T1000 (cell line): Measurements from ENCODE around the gene JPH4.
"Not testable (repeated sequence)": the region's sequence is repeated elsewhere in the genome, so short reads cannot be mapped to it uniquely, and the experiment has no call there.

Experiments used
- DNase-seq: peaks from one replicate; lab custom pipeline; 2025; ENCODE audit warnings: mixed read lengths; lab: John Stamatoyannopoulos, UW

The JPH4 gene

GRCh38 chr14:23547924-23548323 lies 30.7 kb downstream of the JPH4 start:
- no peak for DNase-seq

GRCh38 chr14:23546450-23547035 lies 32.0 kb downstream of the JPH4 start:
- DNase-seq = no peak

DNA sequence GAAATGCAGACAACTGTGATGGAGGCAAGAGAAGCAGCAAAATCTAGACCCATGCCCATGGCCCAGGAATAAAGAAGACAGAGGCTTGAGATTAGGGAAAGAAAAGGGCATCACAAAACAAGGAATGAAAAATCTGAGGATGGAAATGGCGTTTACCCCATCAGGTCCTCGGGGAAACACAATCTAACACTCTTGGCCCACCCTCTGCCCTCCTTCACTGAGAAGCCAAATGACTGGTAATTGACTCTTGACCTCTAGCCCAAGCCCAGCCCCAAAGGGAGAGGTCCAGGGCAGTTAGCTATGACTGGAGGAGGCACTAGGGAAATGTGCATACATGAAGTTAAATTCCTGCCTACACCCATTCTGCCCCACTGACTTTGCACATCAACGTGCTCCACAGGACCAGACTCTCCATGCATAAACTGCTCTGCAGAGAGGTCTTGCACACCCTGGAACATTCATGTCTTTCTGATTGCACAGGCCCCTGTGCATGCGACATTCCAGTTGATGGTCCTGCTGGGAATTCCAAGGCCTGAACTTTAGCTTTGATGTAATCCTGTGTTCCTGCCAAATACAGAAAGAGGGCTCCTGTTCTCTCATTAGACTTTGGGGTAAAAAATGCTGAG lies 32.7 kb downstream of the JPH4 start:
- no peak for DNase-seq

DNA sequence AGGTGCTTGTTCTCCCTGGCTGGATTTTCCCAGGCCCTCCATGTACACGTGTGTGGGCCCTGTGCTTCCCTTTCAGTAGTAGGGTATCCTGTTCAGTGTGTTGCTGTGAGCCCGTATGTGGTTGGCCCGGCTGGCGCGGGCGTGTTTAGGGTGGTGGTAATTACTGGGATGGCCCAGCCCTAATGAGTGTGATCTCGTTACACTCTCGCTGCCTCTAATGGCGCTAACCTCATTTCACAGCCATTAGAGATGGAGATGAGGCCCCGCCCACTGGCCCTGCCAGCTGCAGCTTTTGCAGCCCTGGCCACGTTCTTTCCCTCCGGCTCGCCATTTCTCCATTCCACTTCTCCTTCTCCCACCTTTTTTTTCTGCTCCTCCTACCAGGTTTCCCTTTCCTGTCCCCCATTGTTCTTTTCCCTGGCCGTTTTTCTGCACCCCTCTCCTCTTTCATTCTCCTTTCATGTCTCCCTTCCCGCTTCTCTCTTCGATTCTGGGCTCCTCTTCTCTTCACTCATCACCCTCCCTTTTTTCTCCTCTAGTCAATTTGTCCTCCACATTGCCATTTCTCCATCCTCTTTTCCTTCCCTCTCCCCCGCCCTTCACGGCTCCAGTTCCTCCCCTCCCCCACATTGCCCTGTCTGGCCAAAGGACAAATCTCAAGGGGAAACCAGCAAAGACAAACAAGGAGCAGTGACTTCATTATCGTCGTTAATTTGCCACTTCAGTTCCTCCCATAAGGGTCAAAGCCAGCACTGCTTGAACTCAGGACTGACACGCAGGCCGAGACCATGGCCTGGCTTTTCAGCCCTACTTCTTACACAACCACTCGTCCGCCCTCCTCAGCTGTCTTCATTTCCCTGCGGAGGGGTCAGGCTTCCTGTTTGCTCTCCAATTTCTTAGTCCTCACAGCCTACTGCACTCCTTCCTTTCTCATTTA lies 33.8 kb downstream of the JPH4 start:
- DNase-seq = no peak

DNA sequence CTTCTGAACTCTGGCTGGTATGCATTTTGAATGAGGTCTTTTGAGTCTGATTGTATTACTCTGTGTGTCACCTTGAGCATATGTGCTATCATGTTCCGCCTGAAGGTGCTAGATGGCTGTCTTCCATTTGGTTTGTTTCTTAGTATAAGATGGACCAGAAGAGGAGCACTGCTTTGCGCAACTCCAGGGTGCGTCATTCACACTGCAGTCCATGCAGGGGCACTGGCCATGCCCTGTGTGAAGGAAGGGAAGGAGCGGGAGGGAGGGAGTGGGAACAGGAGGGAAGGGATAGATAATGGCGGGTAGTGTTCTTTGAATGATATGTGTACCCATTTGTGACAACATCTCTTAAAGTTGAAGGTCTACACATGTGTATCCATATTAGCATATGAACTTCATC lies 35.2 kb downstream of the JPH4 start:
- no peak for DNase-seq

DNA sequence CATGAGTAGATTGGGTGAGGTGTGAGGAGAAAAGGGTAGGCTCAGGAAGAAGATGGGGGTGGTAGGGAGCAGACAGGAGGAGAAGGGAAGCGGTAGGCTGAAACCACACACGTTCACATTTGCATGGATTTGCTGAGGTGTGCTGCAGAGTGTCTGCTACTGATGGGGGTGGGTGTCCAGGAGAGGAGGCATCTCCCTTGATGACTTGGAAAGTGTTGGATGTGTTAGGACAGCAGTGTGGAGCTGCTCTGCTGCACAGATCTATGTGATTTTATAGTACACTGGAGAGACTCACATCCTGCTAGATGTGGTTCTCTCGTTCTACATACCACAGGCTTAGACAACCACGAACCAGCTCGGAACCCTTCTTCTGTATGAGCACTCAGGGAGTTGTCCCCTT lies 36.3 kb downstream of the JPH4 start:
- no peak for DNase-seq

GRCh38 chr14:23540141-23540469 lies 38.5 kb downstream of the JPH4 start:
- no peak for DNase-seq

GRCh38 chr14:23539248-23540140 lies 39.1 kb downstream of the JPH4 start:
- no peak for DNase-seq

DNA sequence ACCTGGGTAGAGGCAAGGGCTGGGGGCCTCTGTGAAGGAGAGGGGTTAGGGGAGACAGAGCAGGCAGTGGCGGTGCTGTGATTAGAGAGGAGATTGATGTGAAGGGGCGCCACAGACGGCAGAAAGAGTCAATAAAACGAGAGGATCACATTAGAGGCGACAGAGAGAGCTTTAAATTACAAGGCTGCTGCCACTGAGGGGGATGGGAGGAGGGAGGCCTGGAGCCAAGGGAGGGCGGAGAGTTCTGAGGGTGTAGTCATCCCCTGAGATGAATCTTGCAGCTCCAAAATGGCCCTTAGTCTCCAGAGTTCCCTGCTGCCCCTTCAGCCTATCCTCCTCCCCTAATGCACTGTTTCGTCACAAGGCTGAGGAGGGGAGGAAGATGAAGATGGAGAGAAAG lies 39.8 kb downstream of the JPH4 start:
- DNase-seq = no peak

GRCh38 chr14:23538050-23538718 lies 40.4 kb downstream of the JPH4 start:
- no peak for DNase-seq

- DNase-seq = no peak
These were observed 41.1 kb downstream of the JPH4 start for GRCh38 chr14:23537351-23538049.

DNA sequence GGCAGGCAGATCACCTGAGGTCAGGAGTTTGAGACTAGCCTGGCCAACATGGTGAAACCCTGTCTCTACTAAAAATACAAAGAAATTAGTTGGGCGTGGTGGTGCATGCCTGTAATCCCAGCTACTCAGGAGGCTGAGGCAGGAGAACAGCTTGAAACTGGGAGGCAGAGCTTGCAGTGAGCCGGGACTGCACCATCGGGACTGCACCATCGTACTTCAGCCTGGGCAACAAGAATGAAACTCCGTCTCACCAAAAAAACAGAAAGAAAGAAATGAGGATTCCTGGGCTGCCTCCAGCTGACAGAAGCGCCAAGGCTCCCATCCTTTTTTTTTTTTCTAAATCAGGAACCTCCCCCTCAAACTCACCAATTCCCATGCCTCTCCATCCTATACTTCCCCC lies 41.7 kb downstream of the JPH4 start:
- DNase-seq = not testable (repeated sequence)

DNA sequence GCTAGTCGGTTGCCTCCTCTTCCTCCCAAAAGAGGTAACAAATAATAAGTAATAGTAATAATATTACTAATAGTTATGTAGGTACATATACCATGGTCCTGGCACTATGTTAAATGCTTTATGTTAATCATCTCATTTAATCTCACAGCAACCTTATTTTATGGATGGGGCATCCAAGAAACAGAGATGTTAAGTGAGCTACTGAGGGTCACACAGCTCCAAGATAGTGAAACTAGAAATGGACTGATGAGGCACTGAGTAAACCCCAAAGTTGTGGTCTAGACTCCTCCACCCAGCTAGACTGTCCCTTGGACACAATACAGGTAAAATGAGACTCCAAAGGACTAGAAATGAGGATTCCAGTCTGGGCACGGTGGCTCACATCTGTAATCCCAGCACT lies 42.1 kb downstream of the JPH4 start:
- no peak for DNase-seq

GRCh38 chr14:23535943-23536342 lies 42.6 kb downstream of the JPH4 start:
- no peak for DNase-seq

DNA sequence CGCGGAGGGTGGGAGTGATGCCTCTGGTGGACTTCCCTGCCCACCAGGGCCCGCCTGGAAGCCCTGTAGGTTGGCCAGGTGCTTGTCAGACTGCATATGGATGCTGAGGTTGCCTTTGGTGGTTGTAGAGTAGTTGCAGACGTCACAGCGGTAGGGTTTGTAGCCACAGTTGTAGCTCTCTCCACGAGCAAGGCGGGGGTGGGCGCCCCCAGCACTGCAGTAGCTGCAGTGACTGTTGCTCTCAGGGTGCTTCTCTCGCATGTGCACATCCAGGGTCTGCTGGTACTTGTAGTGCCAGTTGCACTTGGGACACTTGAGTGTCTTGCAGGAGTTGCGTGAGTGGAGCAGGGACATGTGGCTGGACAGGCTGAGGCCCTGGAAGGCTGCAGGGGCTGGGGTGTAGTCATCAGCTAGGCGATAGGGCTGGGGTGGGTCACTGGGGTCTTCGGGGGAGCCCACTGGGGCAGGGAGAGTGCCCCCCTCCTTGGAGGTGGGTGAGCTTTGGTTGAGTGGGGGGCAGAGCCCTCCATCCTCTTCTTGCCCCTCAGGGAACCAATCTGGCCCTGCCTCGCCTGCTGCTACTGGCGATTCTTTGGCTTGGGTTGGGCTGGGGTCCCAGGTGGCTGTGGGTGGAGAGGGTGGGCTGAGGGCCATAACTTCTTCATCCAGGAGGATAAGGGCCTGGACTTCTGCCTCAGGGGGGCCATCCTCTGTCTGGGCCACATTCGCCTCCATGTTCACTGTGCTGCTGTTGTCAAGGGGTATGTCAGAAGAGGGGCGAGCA lies 44.7 kb downstream of the JPH4 start:
- DNase-seq = no peak

DNA sequence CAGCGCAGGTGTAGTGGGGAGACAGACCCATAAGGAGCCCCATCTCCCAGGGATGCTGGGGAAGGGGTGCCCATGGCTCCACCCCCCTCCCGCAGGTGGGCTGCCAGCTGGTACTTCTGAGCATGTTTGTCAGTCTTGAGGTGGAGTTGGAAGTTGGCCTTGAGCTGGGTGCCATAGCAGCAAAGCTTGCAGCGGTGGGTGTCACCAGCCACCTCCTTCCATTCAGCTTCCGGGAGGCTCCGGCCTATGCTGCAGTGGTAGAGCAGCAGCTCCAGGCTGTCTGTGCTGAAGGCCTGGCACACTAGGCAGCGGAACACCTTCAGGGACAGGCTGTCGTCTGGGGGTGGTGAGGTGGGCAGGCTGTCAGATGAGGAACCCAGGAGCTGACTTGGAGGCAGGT lies 45.9 kb downstream of the JPH4 start:
- DNase-seq = no peak

GRCh38 chr14:23531391-23531790 lies 47.2 kb downstream of the JPH4 start:
- no peak for DNase-seq

GRCh38 chr14:23530375-23531055 lies 48.1 kb downstream of the JPH4 start:
- no peak for DNase-seq

GRCh38 chr14:23529016-23529415 lies 49.6 kb downstream of the JPH4 start:
- DNase-seq = no peak

GRCh38 chr14:23528555-23528954 lies 50.0 kb downstream of the JPH4 start:
- no peak for DNase-seq
